Ishikawa (cell line): Measurements from ENCODE around the gene SRPX2.

Source experiments
- FOXM1 ChIP-seq: IDR thresholded peaks from 2 replicates; pipeline ENCODE4 v1.6.1; 2012; ENCODE audit warnings: low read depth, borderline replicate concordance
- TEAD4 ChIP-seq: IDR thresholded peaks from 2 replicates; pipeline ENCODE4 v1.6.1; 2012

GRCh38 chrX:100636321-100636991 is 7.5 kb upstream of the SRPX2 start, which contains the start of gene TSPAN6:
- TF ChIP-seq TEAD4: no peak
- TF ChIP-seq FOXM1: no peak
